Anterior cingulate cortex (tissue), 58 donors: ENCODE data around the gene TSPAN11.
A peak's percentile ranks its signal among the peaks of the same experiment; 100 is the strongest.

Source experiments
- DNase-seq, 58 donors: peaks; one replicate each; lab custom pipeline; 2025; lab: John Stamatoyannopoulos, UW

TSPAN11 gene

DNA sequence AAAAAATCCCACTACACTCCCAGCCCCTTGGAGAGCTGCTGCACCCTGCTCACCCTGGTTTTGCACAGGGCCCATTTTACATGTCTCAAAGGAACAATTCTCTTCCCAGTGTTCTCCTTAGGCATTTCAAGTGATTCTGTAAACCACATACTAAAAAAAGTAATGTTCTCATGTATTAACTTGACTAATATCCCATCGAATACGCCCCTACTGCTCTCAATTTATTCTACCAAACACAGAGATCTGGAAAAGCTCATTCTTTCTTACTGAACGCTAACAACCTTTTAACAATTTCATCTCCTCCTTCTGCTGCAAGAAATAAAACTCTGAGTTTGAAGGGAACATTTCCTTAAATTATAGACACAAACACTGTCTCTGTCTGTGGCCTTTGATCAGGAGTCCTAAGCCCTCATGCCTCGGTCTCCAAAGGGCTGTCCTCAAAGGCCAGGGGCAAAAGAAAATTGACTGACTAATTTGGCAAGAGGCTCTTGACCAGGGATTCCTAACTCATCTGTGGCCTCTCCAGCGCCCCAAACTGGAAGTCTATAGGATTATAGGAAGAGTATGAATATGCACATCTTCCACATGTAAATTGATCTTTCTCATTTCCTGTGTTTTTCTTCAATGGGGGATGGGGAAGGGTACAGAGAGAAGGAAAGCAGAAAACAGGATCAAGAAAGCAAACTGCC is 17.1 kb upstream of the TSPAN11 start:
- DNase-seq = no peak

DNA sequence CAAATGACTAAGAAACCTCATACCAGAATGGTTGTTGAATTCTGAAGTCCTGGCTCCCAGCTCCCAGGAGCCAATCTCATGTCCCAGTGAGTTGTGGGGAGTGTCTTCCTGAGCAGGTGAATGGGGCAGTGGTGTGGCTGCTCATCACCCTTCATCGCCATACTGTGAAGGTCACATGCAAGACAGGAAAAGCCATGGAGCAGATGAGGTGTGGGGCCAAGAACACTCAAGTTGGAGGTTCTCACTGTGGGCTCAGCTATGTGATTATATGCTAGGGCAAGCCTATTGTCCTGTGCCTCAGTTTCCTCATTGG is 16.6 kb upstream of the TSPAN11 start:
- no peak for DNase-seq

DNA sequence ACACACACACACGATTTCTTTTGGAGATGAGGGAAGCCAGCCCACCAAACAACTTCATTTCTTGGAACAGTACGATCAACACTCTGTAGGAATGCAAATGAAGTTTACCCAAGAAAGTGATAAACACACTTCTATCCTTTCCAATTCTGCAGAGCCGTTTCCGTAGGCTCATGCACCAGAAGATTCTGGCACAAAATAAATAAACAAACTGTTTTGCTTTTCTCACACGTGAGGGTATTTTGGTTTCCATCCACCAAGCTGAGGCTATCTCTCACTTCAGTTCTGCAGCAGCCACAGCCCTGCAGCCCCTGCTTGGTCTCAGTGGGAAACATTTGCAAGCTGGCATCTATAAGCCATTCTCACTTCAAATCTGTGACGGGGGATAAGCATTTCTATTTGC is 15.3 kb upstream of the TSPAN11 start:
- no peak for DNase-seq

DNA sequence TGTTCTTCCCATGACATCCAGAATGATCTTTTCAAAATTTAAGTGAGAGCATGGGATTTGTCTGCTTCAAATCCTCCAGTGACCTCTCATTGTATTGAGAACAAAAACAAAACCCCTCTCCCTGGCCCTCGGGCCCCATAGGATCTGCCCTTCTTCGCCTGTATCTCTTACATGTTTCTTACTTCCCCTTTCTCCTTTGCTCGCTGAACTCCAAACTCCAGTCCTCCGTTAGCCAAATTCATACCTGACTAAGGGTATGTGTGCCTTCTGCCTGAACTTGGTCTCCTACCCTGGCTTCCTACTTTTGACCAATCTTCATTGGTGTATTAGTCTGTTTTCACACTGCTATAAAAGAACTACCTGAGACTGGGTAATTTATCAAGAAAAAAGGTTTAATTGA is 13.2 kb upstream of the TSPAN11 start:
- DNase-seq = no peak

DNA sequence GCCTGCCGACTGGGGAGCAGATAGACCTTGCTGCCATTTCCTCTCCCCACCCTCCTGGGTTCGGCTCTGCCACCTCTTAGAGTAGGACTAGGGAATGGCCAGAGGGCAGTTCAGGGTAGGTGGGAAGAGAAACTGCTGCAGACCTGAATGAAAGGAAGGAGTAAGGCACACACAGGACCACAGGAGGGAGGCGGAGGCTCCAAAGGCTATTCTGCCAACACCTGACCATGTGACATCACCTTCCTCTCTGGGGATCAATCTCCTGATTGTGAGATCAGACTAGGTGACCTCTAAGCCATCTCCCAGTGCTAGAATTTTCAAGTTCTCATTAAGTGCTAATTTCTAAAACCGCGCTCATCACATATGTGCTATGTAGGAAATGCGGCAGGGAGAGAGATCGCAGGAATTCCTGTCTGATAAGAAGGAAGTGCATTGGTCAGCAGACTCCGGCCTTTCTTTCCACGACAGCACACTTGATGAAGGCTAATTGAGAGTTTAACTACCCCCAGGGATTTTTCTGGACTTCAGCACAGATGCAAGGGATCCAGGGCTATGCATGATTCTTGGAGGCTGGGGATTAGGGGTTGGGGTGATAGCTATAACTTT is 11.5 kb upstream of the TSPAN11 start:
- no peak for DNase-seq

DNA sequence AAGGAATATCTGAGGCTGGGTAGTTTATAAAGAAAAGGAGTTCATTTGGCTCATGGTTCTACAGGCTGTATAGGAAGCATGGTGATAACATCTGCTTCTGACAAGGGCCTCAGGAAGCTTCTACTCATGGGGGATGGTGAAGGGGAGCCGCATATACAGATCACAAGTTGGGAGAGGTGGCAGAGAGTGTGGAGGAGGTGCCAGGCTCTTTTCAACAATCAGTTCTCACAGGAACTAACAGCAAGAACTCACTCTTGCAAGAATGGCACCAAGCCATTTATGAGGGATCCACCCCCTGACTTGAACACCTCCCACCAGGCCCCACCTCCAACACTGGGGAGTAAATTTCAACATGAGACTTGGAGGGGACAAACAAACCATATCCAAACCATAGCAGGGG is 3.5 kb upstream of the TSPAN11 start:
- no peak for DNase-seq

DNA sequence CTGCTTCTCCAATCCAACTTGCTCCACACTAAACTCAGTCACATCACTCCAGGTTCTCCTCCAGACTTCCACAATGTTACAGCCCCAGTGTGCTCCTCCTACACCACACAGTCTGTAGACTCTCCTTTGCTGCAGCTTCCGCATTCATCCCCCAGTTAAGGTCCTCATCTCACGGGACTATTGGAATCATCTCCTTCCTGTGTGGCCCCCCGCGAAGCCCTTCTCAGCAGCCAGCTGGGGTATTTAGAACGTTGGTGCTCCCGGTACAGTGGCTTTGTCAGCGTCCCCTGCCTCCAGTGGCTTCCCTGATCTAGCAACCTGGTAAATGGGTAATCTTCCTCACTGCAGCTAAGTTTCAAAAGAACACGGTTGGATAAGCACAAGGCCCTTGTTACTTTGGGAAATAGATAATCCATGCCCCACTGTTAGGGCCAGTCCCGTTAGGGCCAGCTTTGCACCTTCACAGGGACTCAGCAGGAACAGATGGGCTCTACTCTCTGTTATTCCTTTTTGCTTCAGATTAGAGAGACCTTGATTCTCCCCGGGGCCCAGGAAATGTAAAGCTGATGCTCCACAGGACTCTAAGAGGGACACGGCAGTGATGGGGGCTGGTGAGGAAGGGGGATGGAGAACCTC is 823 bp upstream of the TSPAN11 start:
- no peak for DNase-seq

DNA sequence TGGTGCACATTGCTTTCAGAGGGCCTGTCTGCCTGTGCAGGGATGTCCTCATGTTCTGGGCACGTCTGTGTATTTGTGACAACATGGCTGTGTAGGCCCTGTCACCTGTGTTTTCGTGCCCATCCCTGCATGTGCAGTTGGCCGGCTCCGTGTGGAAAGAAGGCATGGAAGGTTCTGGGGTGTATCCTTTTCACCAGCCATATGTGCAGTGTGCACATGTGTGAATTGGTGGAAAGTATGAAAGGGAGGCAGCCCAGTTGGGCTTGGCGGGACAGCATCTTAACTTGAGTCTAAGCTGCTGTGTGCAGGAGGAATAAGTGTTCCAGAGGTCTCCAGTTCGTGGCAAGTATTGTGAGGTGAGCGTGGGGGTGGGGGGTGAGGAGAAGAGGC is 669 bp downstream of the TSPAN11 start:
- no peak for DNase-seq

DNA sequence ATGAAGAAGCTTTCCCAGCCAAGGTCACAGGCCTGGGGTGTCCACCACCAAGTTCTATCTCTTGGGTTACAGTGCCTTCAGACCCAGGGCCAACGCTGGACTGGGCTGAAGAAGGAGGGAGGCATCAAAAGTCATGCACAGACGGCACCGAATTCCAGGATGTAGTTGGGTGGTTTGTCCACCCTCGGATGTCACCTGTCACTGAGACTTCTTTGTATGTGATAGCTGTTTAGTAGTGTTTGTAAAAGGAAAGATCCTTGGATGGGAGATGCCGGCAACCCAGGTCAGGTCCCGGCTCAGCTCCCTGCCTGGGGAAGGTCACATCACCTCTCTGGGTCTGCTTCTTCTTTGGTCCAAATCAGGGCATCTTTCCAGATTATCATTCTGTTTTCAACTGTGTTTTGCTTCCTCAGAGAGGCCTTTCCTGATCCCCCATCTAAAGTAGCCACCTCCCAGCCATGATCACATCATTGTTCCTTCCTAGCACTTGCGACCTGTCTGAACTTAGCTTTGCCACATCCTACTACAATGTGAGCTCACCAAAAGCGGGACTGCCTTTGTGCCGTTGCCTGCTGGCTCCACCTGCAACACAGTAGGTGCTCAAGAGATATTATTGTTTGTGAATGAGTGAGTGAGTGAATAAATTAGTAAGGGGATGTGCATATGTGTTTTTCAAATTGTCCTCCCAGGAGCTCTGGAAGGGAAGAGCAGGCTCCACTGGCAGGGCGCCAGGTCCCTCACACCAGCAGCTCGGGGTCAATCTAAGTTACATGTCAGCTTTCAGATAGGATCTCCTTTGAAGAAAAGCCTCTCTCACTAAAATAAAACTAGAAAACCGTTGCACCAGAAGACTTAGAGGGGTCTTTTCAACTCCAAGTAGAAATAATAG is 2.1 kb downstream of the TSPAN11 start:
- DNase-seq = no peak

DNA sequence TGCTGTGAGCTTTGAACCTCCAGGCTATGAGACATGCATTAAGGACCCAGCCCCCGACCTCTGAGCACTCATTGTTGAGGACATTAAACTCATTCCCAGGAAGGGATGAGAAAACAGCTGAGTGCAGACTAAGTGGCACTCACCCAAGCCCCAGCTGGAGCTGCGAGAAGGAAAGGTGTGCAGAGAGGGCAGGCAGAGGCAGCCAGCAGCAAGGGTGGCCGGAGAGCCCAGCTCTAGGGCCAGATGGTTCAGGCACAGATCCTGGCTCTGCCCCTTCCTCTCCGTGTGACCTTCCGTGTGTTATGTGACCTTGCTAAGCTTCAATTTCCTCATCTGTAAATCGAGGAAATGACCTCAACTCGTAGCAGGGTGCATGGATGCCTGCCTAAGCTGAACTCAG is 3.7 kb downstream of the TSPAN11 start:
- DNase-seq = no peak

DNA sequence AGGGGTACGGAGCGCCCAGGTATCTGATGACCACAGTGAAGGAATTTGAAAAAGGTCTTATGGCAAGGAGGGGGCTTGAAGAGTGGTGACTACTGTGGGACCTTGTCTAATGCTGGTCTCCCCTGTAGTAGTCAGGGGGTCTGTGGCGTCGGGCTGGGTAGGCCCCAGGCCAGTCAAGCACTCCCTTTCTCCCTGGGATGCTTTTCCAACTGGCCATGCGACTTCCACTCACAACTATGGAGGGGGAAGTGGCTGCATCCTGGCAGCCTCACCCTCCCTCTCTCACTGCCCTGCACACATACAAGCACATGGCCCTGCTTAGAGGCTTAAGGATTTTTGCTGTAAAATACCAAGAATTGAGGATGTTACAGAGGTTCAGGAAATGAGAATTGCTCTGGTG is 4.1 kb downstream of the TSPAN11 start:
- DNase-seq = no peak

DNA sequence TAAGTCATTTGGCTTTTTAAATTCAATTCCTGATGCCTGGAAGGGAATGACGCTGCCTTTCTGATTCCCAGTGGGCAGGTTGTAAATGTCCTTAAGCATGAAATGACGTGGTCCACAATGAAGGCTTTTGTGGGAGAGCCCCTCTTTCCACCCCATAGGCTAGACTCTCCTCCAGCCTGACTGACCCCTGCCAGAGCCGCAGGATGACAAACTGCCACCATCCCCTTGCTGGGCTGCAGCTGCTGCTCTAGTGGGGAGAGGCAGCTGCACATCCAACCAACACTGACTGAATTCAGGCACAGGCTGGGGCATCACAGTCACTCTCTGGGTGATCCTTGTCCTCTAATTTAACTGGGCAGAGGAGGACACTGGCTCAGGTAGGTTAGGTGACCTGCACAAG is 6.3 kb downstream of the TSPAN11 start:
- no peak for DNase-seq

DNA sequence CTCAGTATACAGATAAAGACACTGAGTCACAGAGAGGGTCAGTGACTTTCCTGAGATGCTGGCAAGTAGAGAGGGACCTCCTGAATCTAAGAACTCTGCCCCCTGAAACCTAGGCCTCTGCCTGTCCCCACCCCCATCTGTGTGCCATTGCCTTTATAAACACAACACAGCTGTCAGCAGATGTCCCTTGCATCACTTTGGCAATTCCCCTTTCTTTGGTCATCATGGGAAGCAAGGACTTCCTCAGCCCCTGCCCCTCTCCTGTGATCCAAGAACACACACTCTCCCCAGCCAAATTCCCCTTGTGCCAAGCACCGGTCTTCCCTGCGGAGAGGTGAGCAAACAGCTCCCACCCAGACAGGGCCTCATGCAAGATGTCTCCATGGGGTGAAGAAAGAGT is 8.3 kb downstream of the TSPAN11 start:
- no peak for DNase-seq

DNA sequence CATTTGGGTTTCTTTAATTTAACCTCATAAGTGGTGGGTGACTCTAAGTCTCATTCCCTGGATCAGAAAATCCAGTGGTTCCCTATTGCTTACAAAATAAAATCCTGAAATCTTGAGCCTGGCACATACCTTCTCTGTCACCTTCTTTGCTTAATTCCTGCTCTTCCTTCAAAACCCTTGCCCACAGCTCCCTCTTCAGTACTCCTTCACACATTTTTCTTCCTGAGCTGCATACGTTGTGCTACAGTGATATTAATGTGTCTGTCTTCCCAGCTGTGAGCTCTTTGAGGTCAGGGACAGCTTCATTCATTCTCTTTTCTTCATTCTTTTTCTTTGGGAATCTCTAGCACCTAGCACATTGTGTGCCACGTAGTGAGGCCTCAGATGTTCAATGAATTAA is 9.5 kb downstream of the TSPAN11 start:
- no peak for DNase-seq

DNA sequence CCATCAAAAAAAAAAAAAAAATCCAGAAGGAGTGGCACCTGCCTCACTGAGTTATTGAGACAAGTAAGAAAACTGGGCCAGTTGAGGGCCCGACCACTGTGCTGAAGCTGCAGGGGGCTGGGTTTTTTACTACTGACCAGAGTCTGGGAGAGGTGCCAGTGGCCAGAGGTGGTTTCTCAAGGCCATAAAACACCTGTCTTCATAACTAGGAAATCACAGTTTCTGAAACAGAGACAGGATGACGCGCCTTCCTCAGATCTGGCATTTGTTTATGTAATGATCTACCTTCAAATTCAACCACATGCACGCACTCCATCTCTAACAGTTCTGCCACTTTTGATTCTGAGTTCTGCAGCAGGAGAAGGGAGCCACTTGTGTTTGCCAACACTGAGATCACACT is 12.7 kb downstream of the TSPAN11 start:
- no peak for DNase-seq

DNA sequence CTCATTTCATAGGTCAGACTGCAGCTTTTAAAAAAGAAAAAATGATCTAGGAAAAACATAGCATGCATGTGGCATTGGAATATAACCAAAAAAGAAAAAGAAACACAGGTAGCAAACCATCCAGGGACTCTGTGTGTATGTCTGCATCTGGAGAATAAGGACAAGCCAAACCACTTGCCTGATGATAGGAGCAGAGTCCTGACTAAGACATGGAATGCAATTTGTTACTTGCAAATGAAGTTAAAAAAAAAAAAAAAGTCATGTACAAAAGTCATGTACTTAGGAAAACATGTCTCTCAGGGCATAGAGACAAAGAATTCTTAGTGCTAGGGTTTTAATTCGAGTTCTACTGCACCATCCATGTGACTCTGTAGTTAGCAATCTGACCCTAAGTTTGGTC is 15.9 kb downstream of the TSPAN11 start:
- no peak for DNase-seq

DNA sequence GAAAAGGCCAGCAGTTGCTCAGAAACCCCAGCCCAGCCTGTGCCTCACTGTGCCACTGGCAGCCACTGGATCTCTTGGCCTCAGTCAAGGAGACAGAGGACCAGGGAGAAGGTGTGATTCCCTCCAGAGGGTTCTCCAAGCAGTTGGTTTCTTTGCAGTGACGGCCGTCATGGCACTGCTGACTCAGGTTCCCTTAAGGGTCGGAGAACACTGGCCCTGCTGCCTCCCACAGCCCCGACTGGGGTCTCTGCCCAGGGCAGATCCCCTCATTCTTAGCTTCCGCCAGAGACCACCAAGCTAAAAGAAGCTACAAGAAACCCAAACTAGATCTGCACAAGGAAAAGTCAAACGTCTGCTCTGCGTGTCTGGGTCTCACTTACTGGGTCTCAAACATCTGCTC is 16.4 kb downstream of the TSPAN11 start:
- DNase-seq = no peak

DNA sequence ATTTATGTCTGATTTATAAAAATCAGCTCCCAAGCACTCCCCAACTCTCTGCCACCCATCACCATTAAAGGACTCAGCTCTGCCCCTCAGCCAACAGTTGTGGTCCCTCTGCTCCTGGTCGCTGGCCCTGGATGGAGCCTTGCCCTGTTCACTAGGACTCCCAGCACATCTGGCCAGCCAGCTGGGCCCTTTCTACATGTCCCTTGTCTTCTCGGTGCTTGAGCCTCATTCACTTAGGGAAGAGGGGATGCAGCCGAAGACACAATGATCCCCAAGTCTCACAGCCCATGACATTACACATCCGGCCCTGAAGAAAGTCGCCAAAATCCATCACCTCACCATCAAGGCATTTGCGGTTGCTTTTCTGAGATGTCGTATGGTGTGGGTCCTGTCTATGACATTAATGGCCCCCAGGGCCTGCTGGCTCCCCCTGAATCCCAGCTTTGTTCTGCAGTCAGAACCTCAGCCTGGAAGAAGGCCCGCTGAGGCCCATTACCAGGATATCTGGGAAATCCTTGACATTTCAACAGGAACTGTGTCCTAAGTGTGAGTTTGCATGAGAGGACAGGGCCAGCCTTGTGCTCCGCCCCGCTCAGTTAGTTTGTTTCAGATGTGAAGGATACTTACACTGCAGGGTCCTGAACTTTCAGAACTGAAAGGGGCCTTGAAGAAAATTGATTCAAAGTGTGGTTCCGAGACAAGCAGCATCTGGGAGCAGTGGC is 19.1 kb downstream of the TSPAN11 start:
- no peak for DNase-seq

DNA sequence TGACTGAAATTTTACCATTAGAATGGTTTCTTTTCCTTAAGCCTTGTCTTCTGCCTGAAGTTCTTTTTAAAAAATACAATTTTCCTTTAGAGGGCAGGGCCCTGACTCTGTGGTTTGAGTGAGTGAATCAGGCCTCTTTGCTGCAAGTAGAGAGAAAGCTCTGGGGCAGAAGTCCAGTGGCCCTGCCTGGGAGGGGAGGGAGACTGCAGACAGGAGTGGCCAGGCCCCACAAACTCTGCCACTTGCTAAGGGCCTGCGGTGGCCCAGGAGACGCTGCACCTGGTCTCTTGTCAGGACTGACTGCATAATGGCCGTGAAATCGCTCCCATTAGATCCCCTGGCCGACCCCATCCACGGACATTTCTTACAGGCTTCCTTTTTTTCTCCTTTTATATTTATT is 25.5 kb downstream of the TSPAN11 start:
- DNase-seq = peak in 1 of 58 donors; percentile 4

DNA sequence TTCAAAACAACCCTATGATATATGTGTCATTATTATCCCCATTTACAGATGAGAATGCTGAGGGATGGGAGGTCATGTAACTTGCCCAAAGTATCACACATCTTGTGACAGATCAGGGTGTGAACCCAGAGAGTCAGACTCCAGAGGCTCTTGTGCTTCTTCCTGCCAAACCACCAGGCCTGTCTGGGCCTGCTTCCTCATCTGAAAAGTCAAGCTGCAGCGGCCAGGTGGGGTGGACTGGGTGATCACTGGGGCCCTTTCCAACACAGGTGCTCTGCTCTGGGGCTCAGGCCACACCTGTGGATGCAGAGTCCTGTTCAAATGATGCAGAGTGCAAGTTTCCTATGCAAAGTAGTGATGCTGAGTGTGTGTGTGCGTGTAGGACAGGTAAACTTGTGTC is 26.7 kb downstream of the TSPAN11 start:
- DNase-seq = no peak
